Activated CD8-positive, alpha-beta memory T cell treated with anti-CD3 and anti-CD28 coated beads for 36 hours (primary cell): ENCODE measurements around the gene ARPC2. TPM values are rescaled to one million over a fixed set of nuclear protein-coding genes. Genes with fewer than 3 reads are reported as not detected.
"Not testable (repeated sequence)": the region's sequence is repeated elsewhere in the genome, so short reads cannot be mapped to it uniquely, and the experiment has no call there.

Source experiments
- CTCF ChIA-PET: fragments of 350-600 bp; sonication (Branson Sonifier 250); formaldehyde crosslinking; loops from one replicate; lab custom pipeline; 2021; ENCODE audit warnings: antibody characterized with exemption; lab: Charles Lee
- POLR2A ChIA-PET: fragments of 350-600 bp; sonication (Branson Sonifier 250); formaldehyde crosslinking; loops from one replicate; lab custom pipeline; 2021; ENCODE audit warnings: antibody characterized with exemption; lab: Charles Lee
- total RNA-seq, 2 experiments: library from RNA; stranded (reverse); gene quantifications; one replicate each; pipeline ENCODE4 v1.2.3, GENCODE V29; 2021

ARPC2 gene
- 100 to 1,000 TPM; 560 to 584 TPM for total RNA-seq

DNA sequence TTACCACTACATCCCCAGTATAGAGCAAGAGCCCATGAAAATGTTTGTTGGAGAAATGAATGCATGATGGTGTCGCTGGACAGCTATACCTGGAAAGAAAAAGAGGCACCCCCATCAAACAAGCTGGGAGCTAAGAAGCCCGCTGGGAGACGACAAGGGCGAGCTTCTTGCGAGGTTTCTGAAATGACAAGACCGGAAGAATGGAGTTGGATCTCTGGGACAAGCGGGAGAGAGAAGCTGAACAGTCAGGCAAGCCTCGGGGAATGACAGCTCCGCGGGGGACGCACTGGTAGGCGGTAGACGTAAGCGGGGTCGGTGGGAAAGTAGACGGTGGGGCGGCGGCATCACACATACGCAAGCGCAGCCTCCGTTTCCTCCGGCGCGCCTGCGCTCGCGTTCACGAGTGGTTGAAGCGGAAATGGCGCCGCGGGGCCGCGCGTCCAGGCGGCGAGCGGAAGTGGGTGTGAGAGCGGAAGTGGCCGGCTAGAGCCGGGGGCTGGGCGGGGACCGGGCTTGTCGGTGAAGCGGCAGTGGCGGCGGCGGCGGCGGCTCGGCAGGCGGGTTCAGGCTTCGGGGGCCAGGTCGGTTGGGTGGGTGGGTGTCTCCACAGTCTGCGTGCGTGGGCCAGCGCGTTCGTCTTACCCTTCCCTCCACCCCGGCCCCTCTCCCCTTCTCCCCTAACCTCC, at the start of gene ARPC2:
ARPC2 (plus strand) TSS at position 516 of the 686 bp plus-strand sequence. CDS start 282 bp downstream, outside the sequence.
- CTCF ChIA-PET = interaction anchor here (1.4 to 1.6 kb wide), 2 partner anchors 20 to 179 kb away, joined by 3 read pairs; no protein-coding TSS in a partner anchor

DNA sequence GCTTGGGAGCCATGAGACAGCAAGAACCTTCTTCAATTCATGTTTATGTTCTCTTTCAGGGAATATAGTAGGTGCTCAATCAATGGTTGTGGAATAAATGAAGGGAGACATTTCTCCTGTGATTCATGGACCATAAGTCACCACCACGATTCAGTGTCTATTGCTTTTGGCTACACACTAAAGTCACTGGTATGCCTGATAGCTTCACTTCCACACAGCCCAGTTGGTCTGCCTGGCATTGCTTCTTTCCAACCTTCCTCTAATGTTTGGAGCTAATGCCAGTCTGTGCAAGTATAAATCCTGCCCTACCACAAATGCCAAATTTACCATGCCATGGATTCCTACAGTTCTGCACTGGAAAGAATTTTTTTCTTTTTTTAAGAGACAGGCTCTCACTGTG, 49.0 kb upstream of the ARPC2 start:
- ChIA-PET POLR2A (no interaction called here), CTCF (interaction anchor here (2.2 kb wide), 1 partner anchor 14 kb away, joined by 7 read pairs; no protein-coding TSS in a partner anchor)

More for the DNA sequence above, at the start of gene ARPC2:
- POLR2A ChIA-PET = interaction anchor here (0.8 to 0.9 kb wide), 2 partner anchors 12 to 14 kb away, joined by 4 to 12 read pairs; no protein-coding TSS in a partner anchor

DNA sequence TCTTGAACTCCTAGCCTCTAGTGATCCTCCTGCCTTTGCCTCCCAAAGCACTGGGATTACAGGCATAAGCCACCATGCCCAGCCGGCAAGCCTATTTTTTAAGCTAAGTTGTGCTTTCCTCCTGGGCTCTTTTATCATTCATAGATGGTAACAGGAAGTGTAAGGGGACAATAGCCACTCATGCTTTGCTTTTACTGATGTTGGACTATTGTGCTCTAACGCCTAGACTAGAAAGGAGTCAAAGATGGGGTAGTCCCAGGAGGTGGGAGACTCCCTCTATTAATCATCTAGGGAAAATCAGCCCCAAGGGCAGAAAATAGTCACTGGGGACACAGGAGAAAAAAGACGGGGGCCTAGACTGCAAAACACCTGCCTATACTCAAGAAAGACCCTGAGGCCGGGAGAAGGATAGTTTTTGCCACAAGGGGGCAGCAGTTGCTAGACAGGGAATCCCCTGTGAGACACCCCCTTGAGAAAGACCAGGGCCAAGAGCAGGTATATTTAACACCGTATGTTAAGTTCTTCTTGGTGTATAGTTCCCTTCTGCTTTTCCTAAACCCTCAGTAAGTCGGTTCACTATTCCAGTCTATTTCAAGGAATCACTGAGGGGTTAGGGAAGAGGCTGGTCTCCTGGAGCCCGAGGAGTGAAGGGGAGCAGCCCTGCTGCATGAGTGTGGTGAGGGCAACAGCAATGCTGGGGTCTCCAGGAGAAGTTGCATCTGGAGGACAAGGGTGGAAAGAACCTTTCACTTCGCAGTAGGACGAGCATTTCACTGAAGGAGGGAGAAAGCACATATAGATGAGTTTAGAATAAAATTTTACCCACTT, 48.1 kb upstream of the ARPC2 start:
- CTCF ChIA-PET = interaction anchor here (1.1 to 2.2 kb wide), 2 partner anchors 13 to 52 kb away, joined by 3 to 7 read pairs; no protein-coding TSS in a partner anchor
- POLR2A ChIA-PET = no interaction called here

DNA sequence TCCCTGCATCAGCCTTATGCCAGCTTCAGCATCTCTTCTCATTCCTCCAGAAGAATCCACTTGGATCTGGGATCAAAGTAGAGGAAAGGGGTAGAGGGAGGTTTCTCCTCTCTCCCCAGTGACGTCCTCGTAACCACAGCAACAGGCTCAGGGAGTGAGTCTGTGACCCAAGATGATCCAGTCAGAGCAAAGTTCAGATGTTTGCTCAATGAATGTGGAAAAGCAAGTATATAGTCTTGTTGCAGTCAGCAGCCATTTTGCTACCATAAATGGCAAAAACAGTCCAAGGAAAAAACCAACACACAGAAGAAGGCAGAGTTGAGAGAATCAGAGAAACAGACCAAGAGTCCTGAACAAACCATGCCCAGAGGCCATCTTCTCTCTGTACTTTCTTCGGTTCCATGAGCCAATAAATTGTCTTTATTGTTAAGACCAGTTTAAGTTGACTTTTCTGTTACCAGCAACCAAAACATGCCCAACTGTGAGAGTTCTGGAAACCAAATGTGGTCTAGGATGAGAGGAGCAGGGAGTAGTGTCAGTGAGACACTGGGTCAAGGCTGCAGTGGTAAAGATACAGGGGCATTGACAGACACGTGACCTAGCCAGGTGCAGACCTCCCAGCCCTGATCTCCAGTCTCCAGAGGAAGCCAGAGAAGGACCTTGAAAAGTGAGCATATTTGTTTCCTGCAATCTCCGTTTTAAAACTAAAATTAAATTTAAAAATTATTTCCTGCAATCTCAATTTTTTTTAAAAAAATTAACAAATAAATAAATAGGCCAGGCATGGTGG, 47.0 kb upstream of the ARPC2 start:
- POLR2A ChIA-PET = no interaction called here
- CTCF ChIA-PET = interaction anchor here (1.1 to 1.4 kb wide), 3 partner anchors 13 to 51 kb away, joined by 3 read pairs; no protein-coding TSS in a partner anchor

DNA sequence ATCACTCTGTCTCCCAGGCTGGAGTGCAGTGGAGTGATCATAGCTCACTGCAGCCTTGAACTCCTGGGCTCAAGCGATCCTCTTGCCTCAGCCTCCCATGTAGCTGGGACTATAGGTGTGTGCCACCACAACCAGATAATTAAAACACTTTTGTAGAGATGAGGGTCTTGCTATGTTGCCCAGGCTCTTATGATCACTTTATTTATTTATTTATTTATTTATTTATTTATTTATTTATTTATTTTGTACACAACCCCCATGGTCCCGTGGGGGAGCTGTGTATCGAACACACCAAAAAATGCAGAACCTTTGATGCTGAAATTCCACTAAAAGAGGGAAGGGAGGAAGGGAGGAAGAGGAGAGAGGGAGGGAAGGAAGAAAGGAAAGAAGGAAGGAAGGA, 45.2 kb upstream of the ARPC2 start:
- POLR2A ChIA-PET = not testable (repeated sequence)
- CTCF ChIA-PET = interaction anchor here (1.4 kb wide), 2 partner anchors 14 to 16 kb away, joined by 3 read pairs; no protein-coding TSS in a partner anchor

DNA sequence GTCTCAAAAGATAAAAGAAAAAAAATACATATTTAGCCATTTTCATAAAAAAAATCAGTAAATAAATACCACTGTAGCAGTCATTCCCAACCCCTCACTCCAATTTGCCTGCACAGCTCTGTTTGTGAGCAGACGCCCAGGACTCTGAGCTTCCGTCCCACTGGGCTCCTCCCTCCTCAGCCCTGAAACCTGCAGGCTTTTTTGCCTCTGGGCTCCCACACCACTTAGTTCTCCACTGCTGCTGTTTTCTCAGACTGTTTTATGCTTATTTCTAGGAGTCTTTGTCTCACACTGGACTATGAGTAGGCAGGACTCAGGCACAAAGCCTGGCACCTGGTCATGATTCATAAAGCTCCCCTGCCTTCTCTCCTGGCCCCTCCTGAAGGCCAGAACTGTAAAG, 44.1 kb upstream of the ARPC2 start:
- CTCF ChIA-PET = no interaction called here

DNA sequence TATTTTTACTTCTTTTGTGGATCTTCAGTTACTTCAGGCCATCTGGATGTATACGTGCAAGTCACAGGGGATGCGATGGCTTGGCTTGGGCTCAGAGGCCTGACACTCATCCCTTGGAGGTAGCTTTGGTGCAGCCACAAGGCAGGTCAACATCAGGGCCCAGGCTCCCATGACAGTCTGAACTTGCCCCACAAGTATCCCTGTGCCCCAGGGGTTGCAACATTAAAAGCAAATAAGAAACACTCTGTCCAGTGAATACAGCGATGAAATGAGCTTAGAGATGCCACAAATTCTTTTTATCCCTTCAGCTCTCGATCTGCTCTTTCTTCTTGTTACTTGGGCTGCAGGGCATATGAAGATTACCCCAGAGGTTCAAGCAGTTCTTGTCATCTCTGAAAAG, 37.2 kb upstream of the ARPC2 start:
- ChIA-PET POLR2A (no interaction called here), CTCF (no interaction called here)

More for the DNA sequence above, 44.1 kb upstream of the ARPC2 start:
- POLR2A ChIA-PET = interaction anchor here (0.7 kb wide), 1 partner anchor 1818 kb away, joined by 3 read pairs; no protein-coding TSS in a partner anchor

DNA sequence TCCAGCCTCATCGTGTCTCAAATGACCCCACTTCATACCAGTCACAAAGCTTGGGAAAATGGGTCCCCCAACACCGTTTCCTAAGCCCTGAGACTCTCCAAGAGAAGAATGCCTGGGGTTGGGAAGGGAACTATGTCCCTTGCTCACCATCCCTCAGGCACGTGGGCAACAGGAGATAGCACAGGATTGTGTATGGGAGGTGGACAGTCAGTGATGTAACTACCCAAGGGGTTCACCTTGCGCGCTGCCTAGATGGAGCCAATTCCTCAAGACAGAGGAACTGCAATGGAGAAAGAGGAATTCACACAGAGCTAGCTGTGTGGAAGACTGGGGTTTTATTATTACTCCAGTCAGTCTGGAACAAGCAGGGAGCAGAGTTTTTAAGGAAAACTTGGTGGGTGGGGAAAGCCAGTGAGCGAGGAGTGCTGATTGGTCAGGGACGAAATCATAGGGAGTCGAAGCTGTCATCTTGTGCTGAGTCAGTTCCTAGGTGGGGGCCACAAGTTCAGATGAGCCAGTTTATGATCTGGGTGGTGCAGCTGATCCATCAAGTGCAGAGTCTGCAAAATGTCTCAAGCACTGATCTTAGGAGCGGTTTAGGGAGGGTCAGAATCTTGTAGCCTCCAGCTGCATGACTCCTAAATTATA, 36.4 kb upstream of the ARPC2 start:
- ChIA-PET POLR2A (no interaction called here), CTCF (no interaction called here)

DNA sequence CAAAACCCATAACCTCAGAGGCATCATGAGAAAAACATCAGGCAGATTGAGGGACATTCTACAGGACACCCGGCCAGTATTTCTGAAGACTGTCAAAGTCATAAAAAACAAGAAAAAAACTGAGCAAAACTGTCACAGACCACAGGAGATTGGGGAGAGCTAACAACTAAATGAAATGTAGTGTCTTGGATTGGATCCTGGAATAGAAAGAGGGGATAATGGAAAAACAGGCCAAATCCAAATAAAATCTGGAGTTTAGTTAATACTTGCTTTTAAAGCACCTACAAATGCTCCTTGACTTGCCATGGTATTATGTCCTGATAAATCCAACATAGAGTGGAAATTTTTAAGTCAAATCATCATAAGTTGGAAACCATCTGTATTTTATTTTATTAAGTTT, 32.7 kb upstream of the ARPC2 start:
- ChIA-PET POLR2A (no interaction called here), CTCF (interaction anchor here (3.0 kb wide), 1 partner anchor 74 kb away, joined by 20 read pairs; no protein-coding TSS in a partner anchor)

DNA sequence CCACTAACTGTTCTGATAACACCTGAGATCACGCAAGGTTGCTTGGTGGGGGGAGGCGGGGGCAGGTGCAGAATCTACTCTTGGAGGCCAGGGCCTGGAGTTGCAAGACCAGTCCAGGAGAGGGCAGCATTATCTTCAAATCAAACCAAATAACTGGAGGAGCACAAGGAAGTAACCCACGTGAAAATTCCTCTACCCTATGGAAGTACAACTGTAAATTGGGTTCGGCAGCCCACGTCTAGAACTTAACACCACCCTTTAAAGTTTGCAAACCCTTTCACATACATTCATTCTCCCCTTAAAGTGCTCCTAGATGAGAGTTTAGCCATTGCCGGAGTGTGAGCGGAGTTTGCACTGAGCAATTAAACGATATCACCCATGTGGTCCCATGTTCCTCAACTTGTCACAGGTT, 30.6 kb upstream of the ARPC2 start:
- ChIA-PET CTCF (no interaction called here), POLR2A (no interaction called here)

DNA sequence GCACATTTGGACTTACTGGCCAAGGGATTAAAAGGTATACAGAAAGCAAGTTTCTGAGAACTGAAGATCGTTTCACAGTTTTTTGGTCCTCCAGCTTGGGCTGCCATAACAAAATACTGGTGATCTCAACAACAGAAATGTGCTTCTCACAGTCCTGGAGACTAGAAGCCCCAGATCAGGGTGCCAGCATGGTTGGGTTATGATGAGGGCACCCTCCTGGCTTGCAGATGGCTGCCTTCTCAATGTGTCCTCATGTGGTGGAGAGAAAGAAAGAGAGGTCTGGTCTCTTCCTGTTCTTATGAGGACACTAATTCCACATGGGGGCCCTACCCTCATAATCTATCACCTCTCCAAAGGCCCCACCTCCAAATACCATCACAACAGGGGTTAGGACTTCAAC, 30.1 kb upstream of the ARPC2 start:
- POLR2A ChIA-PET = no interaction called here
- CTCF ChIA-PET = interaction anchor here (1.3 kb wide), 1 partner anchor 16 kb away, joined by 3 read pairs; no protein-coding TSS in a partner anchor

DNA sequence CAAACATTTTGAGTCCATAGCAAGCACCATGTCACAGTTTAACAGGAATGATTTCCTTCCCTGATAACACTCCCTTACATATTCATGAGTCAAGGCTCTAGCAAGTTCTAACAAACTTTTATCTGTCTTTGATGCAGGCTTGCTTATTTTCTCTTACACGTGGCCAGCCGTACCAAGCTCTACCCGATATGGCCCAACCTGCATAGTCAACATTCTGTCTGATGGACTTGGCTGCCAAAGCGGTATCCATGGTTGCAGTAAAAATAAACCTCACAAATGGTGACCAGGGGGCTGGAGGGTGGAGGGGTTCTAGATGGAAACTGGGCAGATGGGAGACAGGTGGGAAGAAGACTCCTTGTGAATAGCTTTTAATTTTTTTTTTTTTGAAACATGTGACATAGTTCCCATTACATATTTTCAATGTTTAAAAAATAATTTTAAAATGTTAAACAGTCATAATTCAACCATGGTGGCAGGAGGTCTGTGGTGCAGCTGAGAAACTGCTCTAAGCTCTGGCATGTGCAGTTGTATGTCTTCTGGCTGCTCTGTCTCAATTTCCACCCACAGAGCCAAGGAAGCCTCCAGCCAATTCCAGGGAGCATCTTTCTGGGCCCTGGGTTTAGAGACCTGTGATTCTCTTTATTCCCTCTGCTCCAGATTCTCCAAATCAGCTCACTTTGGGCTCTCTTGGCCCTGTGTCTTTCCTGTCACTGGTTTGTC, 29.5 kb upstream of the ARPC2 start:
- ChIA-PET CTCF (interaction anchor here (0.9 to 1.3 kb wide), 2 partner anchors 16 to 22 kb away, joined by 3 to 5 read pairs; no protein-coding TSS in a partner anchor), POLR2A (no interaction called here)

DNA sequence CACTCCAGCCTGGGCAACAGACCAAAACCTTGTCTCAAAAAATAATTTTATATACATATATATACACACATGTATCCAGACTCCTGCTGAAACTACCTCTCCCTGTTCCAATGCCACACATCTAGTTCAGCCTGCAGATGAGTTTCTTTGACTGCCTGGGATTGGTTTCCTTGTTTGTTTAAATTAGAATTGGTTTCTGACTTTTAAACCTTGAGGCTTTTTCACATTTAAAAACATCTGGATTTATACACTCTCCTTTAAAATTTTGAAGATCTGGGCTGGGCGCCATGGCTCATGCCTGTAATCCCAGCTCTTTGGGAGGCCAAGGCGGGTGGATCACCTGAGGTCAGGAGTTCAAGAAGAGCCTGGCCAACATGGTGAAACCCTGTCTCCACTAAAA, 28.5 kb upstream of the ARPC2 start:
- ChIA-PET CTCF (no interaction called here), POLR2A (no interaction called here)

DNA sequence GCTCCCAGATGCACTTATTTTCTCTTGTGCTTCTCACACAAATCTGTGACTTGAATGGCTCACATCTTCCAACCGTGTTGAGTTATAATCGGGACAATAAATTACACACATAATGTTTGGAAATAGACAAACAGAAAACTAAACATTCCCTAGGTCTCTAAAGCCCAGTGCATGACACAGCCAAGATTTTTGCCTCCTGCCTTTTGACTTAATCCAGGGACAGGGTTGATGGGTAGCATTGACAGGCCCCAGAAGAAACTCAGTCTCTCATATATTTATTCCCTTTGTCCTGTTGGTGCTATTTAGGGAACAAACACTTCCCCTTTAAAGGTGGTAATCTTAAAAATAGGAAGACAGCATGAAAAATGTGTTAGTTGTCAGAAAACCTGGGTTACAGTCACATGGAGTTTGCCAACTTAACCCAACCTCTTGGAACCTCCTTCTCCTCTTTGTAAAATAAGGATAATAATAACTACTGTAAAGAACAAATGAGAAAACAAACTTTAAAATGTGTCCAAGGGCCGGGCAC, 24.0 kb upstream of the ARPC2 start:
- CTCF ChIA-PET = no interaction called here
- POLR2A ChIA-PET = no interaction called here

DNA sequence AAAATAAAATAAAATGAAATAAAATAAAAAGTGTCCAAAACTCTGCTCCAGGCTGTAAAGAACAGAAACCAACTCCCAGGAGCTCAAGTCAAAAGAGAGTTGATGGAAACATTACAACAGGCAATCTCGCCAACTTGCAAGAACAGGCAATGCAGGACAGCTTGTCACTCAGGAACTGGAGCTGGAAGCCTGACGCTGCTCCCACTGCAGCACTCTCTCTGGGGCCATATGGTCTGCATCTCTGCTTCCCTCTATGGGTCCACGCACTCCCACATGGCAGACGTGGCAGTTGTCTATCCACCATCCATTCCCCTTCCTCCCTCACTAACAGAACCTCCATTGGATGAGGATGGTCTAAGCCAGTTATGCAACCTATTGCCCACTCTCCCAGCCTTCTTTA, 23.3 kb upstream of the ARPC2 start:
- CTCF ChIA-PET = no interaction called here
- POLR2A ChIA-PET = no interaction called here

DNA sequence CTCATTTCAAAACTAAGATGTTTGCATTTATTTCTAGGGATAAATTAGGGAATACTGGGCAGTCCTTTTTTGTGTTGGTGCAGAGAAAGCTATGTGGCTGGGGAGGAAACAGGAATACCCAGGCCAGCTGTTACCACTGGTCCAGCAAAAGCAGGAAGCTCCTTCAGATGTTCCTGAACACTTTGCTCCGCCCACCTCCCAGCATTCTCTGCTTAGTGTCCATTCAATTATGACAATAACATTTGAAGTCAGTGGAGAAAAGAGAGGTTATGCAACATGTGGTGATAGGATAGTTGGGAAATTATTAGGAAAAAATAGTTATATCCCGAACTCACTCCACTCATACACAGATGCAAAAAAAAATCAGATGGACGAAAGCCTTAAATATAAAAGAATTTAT, 22.1 kb upstream of the ARPC2 start:
- POLR2A ChIA-PET = no interaction called here
- CTCF ChIA-PET = no interaction called here

DNA sequence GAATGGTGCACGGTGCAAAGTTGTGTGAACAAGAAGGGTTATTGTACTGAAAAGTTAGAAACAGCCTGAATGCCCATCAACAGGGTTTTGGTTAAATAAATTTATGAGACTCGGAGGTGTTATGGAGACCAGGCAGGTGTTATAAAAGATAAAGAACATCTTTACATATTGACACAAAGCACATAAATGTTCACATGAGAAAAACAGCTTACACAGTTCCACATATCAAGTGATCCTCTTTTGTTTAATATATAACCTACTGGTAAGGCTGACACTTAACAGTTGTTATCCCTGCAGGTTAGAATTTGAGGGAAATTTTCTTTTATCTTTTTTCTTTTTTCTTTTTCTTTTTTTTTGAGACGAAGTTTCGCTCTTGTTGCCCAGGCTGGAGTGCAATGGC, 20.0 kb upstream of the ARPC2 start:
- ChIA-PET CTCF (no interaction called here), POLR2A (no interaction called here)

DNA sequence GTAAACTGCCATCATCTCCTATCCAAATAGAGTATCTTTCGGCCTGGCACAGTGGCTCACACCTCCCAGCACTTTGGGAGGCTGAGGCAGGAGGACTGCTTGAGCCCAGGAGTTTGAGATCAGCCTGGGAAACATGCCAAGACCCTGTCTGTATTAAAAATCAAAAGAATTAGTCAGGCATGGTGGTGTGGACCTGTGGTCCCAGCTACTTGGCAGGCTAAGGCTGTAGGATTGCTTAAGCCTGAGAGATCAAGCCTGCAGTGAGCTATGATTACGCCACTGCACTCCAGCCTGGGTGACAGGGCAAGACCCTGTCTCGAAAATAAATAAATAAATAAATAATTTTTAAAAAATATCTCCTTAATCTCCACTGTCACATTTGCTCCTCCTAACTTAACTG, 14.7 kb upstream of the ARPC2 start:
- ChIA-PET CTCF (no interaction called here), POLR2A (no interaction called here)
